ENCODE data around the gene CRYGB. TPM values are rescaled to one million over a fixed set of nuclear protein-coding genes. Genes with fewer than 3 reads are reported as not detected.

Gene CRYGB
- total RNA-seq, 1 experiment from 2014 or later = not detected

DNA sequence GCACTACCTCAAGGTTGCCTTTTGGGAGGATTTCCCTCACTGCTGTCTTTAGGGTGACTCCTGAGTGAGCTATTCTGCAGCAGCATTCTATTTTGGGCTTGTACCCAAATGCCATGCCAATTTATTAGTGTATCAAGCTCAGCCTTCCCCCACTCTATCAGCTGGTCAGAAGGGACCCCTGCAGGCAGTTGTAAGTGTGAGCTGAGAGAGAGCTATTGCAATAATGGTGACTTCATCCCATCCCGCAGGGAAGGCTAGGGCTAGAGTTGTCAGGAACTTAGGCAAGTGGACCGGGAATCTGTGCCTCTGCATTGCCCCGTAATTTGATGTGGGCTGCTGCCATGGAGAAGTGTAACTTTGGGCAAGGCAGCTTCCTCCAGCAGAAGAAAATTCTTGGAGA, 1.8 kb upstream of the CRYGB start:
- Histone ChIP-seq H3K79me1 (ENCODE audit: insufficient read depth, low read depth, low read length, poor library complexity, severe bottlenecking) (no peaks in the 10 kb centered on the region), H4K91ac (ENCODE audit: insufficient read length, low read depth, low read length) (no peak overlapping the region), H2BK15ac (ENCODE audit: low read depth, low read length) (no peak overlapping the region), H2BK120ac (ENCODE audit: low read depth, low read length, poor library complexity, severe bottlenecking) (no peak overlapping the region), H3K27me3 (ENCODE audit: insufficient read depth, low read length) (no peaks in the 10 kb centered on the region), H4K8ac (replicated peaks; ENCODE audit: insufficient read length, low read depth, low read length) (no peak overlapping the region), H3K18ac (ENCODE audit: insufficient read length, low read depth, low read length) (no peak overlapping the region), H3K23me2 (ENCODE audit: insufficient read length, low read depth, low read length, poor library complexity, severe bottlenecking) (no peaks in the 10 kb centered on the region), H3K9ac (ENCODE audit: extremely low read depth, insufficient read length, low read length) (no peak overlapping the region), H2BK12ac (ENCODE audit: insufficient read length, low read depth, low read length) (no peak overlapping the region), H3K79me2 (ENCODE audit: insufficient read depth, low read length) (no peaks in the 10 kb centered on the region), H3K56ac (ENCODE audit: insufficient read length, low read depth, low read length) (no peak overlapping the region), H2BK20ac (ENCODE audit: low read depth, low read length, poor library complexity, severe bottlenecking) (no peak overlapping the region), H3K14ac (ENCODE audit: insufficient read depth, low read length) (no peak overlapping the region), H4K20me1 (ENCODE audit: control insufficient read depth, insufficient read depth, insufficient read length) (no peaks in the 10 kb centered on the region), H2AK5ac (ENCODE audit: insufficient read length, low read length) (no peak overlapping the region), H3K4ac (ENCODE audit: low read depth, low read length) (no peak overlapping the region), H3K4me2 (ENCODE audit: insufficient read depth, insufficient read length, low read length) (no peak overlapping the region), H3K27ac (ENCODE audit: insufficient read length, low read depth, low read length) (no peak overlapping the region), H3K23ac (ENCODE audit: insufficient read length, low read depth, low read length) (no peak overlapping the region), H2AFZ (ENCODE audit: low read length) (no peak overlapping the region), H4K5ac (ENCODE audit: insufficient read length, low read depth, low read length) (no peak overlapping the region), H3T11ph (ENCODE audit: low read length) (no peak overlapping the region), H2BK5ac (ENCODE audit: insufficient read length, low read length) (no peak overlapping the region), H3K4me1 (ENCODE audit: insufficient read depth, low read length) (peaks cover 2% of the 10 kb centered on the region; the same call in 1 of the 2 replicates), H3K9me3 (ENCODE audit: control insufficient read depth, low read depth, low read length) (no peaks in the 10 kb centered on the region)
- no peaks in the 10 kb centered on the region for H3K27me3 Mint-ChIP-seq (ENCODE audit: low read depth)
- TF ChIP-seq CTCF (conservative IDR thresholded peaks at IDR 0.05) = 0 out of 3 replicates have a peak, but pooled peaks have one; percentile 12
- WGBS (ENCODE audit: extremely low coverage, insufficient read length, low lambda C conversion rate) = no CpG with 5 or more reads among the region's 3 CpGs
- H3K27ac Mint-ChIP-seq = peak overlapping the region in 1 of 3 experiments; percentile 56; a peak in 2 of 7 replicates
- H3K36me3 Mint-ChIP-seq (ENCODE audit: insufficient read depth in 1 of 3, low read depth in 3 of 3) = peaks cover 2 to 14% (median 2%) of the 10 kb centered on the region in 3 experiments; a peak in 4 of 7 replicates
- peaks cover 22 to 23% of the 10 kb centered on the region in 2 experiments for H3K4me1 Mint-ChIP-seq
- DNase-seq = no peak
- H3K4me3 Mint-ChIP-seq = no peak overlapping the region
- H3K9me3 Mint-ChIP-seq = peaks cover 14 to 18% of the 10 kb centered on the region in 2 experiments; a peak in 4 of 5 replicates

All from H9 (cell line).